ENCODE data around the gene PVALB.

The PVALB gene

GRCh38 chr22:36858156-36858555 is 41.3 kb upstream of the PVALB start:
- H3K9ac ChIP-seq (ENCODE audit: low read length): no peak overlapping the region
- H3K27ac ChIP-seq (ENCODE audit: low read length): no peak overlapping the region
- H3K4me1 ChIP-seq (ENCODE audit: control insufficient read depth, low read depth, low read length): no peaks in the 10 kb centered on the region

GRCh38 chr22:36856792-36857135 is 39.9 kb upstream of the PVALB start:
- Histone ChIP-seq H3K9ac (ENCODE audit: low read length) (no peak overlapping the region), H3K4me3 (ENCODE audit: low read length) (no peak overlapping the region), H3K9me3 (ENCODE audit: control insufficient read depth, low read depth, low read length) (no peaks in the 10 kb centered on the region), H3K27me3 (ENCODE audit: control insufficient read depth, insufficient read depth, low read length) (peaks cover 19% of the 10 kb centered on the region), H3K36me3 (ENCODE audit: control insufficient read depth, low read depth, low read length) (no peaks in the 10 kb centered on the region), H3K4me1 (ENCODE audit: control insufficient read depth, low read depth, low read length) (no peaks in the 10 kb centered on the region), H3K27ac (ENCODE audit: low read length) (no peak overlapping the region)

More at GRCh38 chr22:36858156-36858555, 41.3 kb upstream of the PVALB start:
- H3K36me3 ChIP-seq (ENCODE audit: control insufficient read depth, low read depth, low read length): no peaks in the 10 kb centered on the region
- H3K9me3 ChIP-seq (ENCODE audit: control insufficient read depth, low read depth, low read length): no peaks in the 10 kb centered on the region
- no peak overlapping the region for H3K4me3 ChIP-seq (ENCODE audit: low read length)
- H3K27me3 ChIP-seq (ENCODE audit: control insufficient read depth, insufficient read depth, low read length): peaks cover 19% of the 10 kb centered on the region

GRCh38 chr22:36856121-36856791 is 39.4 kb upstream of the PVALB start:
- Histone ChIP-seq H3K27ac (ENCODE audit: low read length) (no peak overlapping the region), H3K9me3 (ENCODE audit: control insufficient read depth, low read depth, low read length) (no peaks in the 10 kb centered on the region), H3K4me3 (ENCODE audit: low read length) (no peak overlapping the region), H3K9ac (ENCODE audit: low read length) (no peak overlapping the region), H3K27me3 (ENCODE audit: control insufficient read depth, insufficient read depth, low read length) (peaks cover 19% of the 10 kb centered on the region), H3K36me3 (ENCODE audit: control insufficient read depth, low read depth, low read length) (no peaks in the 10 kb centered on the region), H3K4me1 (ENCODE audit: control insufficient read depth, low read depth, low read length) (no peaks in the 10 kb centered on the region)

- Histone ChIP-seq H3K4me1 (ENCODE audit: control insufficient read depth, low read depth, low read length) (no peaks in the 10 kb centered on the region), H3K27me3 (ENCODE audit: control insufficient read depth, insufficient read depth, low read length) (peaks cover 19% of the 10 kb centered on the region), H3K9ac (ENCODE audit: low read length) (no peak overlapping the region), H3K4me3 (ENCODE audit: low read length) (no peak overlapping the region), H3K9me3 (ENCODE audit: control insufficient read depth, low read depth, low read length) (no peaks in the 10 kb centered on the region), H3K36me3 (ENCODE audit: control insufficient read depth, low read depth, low read length) (no peaks in the 10 kb centered on the region), H3K27ac (ENCODE audit: low read length) (no peak overlapping the region)
These were observed 38.6 kb upstream of the PVALB start for GRCh38 chr22:36855478-36855877.

GRCh38 chr22:36853407-36854099 is 36.7 kb upstream of the PVALB start:
- Histone ChIP-seq H3K9me3 (ENCODE audit: control insufficient read depth, low read depth, low read length) (no peaks in the 10 kb centered on the region), H3K9ac (ENCODE audit: low read length) (no peak overlapping the region), H3K27me3 (ENCODE audit: control insufficient read depth, insufficient read depth, low read length) (peaks cover 19% of the 10 kb centered on the region), H3K36me3 (ENCODE audit: control insufficient read depth, low read depth, low read length) (no peaks in the 10 kb centered on the region), H3K4me3 (ENCODE audit: low read length) (no peak overlapping the region), H3K4me1 (ENCODE audit: control insufficient read depth, low read depth, low read length) (no peaks in the 10 kb centered on the region), H3K27ac (ENCODE audit: low read length) (no peak overlapping the region)

- Histone ChIP-seq H3K4me3 (ENCODE audit: low read length) (no peak overlapping the region), H3K9me3 (ENCODE audit: control insufficient read depth, low read depth, low read length) (no peaks in the 10 kb centered on the region), H3K27ac (ENCODE audit: low read length) (no peak overlapping the region), H3K4me1 (ENCODE audit: control insufficient read depth, low read depth, low read length) (no peaks in the 10 kb centered on the region), H3K36me3 (ENCODE audit: control insufficient read depth, low read depth, low read length) (no peaks in the 10 kb centered on the region), H3K27me3 (ENCODE audit: control insufficient read depth, insufficient read depth, low read length) (peaks cover 10% of the 10 kb centered on the region), H3K9ac (ENCODE audit: low read length) (no peak overlapping the region)
These were observed 35.5 kb upstream of the PVALB start for GRCh38 chr22:36852056-36852973.

GRCh38 chr22:36850682-36851081 is 33.8 kb upstream of the PVALB start:
- no peaks in the 10 kb centered on the region for H3K27me3 ChIP-seq (ENCODE audit: control insufficient read depth, insufficient read depth, low read length)
- no peak overlapping the region for H3K27ac ChIP-seq (ENCODE audit: low read length)
- H3K36me3 ChIP-seq (ENCODE audit: control insufficient read depth, low read depth, low read length): no peaks in the 10 kb centered on the region
- no peak overlapping the region for H3K9ac ChIP-seq (ENCODE audit: low read length)
- H3K4me1 ChIP-seq (ENCODE audit: control insufficient read depth, low read depth, low read length): no peaks in the 10 kb centered on the region
- no peak overlapping the region for H3K4me3 ChIP-seq (ENCODE audit: low read length)
- no peaks in the 10 kb centered on the region for H3K9me3 ChIP-seq (ENCODE audit: control insufficient read depth, low read depth, low read length)

GRCh38 chr22:36850056-36850455 is 33.2 kb upstream of the PVALB start:
- no peaks in the 10 kb centered on the region for H3K36me3 ChIP-seq (ENCODE audit: control insufficient read depth, low read depth, low read length)
- H3K4me3 ChIP-seq (ENCODE audit: low read length): no peak overlapping the region
- no peaks in the 10 kb centered on the region for H3K9me3 ChIP-seq (ENCODE audit: control insufficient read depth, low read depth, low read length)
- H3K9ac ChIP-seq (ENCODE audit: low read length): no peak overlapping the region
- no peak overlapping the region for H3K27ac ChIP-seq (ENCODE audit: low read length)
- no peaks in the 10 kb centered on the region for H3K27me3 ChIP-seq (ENCODE audit: control insufficient read depth, insufficient read depth, low read length)
- no peaks in the 10 kb centered on the region for H3K4me1 ChIP-seq (ENCODE audit: control insufficient read depth, low read depth, low read length)

GRCh38 chr22:36846949-36847348 is 30.1 kb upstream of the PVALB start:
- no peak overlapping the region for H3K4me3 ChIP-seq (ENCODE audit: low read length)
- H3K36me3 ChIP-seq (ENCODE audit: control insufficient read depth, low read depth, low read length): no peaks in the 10 kb centered on the region
- no peak overlapping the region for H3K27ac ChIP-seq (ENCODE audit: low read length)
- H3K9me3 ChIP-seq (ENCODE audit: control insufficient read depth, low read depth, low read length): no peaks in the 10 kb centered on the region
- H3K9ac ChIP-seq (ENCODE audit: low read length): no peak overlapping the region
- H3K27me3 ChIP-seq (ENCODE audit: control insufficient read depth, insufficient read depth, low read length): no peaks in the 10 kb centered on the region
- no peaks in the 10 kb centered on the region for H3K4me1 ChIP-seq (ENCODE audit: control insufficient read depth, low read depth, low read length)

GRCh38 chr22:36846271-36846670 is 29.4 kb upstream of the PVALB start:
- Histone ChIP-seq H3K36me3 (ENCODE audit: control insufficient read depth, low read depth, low read length) (no peaks in the 10 kb centered on the region), H3K27me3 (ENCODE audit: control insufficient read depth, insufficient read depth, low read length) (no peaks in the 10 kb centered on the region), H3K4me3 (ENCODE audit: low read length) (no peak overlapping the region), H3K9me3 (ENCODE audit: control insufficient read depth, low read depth, low read length) (no peaks in the 10 kb centered on the region), H3K27ac (ENCODE audit: low read length) (no peak overlapping the region), H3K4me1 (ENCODE audit: control insufficient read depth, low read depth, low read length) (no peaks in the 10 kb centered on the region), H3K9ac (ENCODE audit: low read length) (no peak overlapping the region)

GRCh38 chr22:36840106-36840505 is 23.3 kb upstream of the PVALB start:
- no peak overlapping the region for H3K9ac ChIP-seq (ENCODE audit: low read length)
- no peak overlapping the region for H3K27ac ChIP-seq (ENCODE audit: low read length)
- H3K4me3 ChIP-seq (ENCODE audit: low read length): no peak overlapping the region
- no peaks in the 10 kb centered on the region for H3K27me3 ChIP-seq (ENCODE audit: control insufficient read depth, insufficient read depth, low read length)
- H3K36me3 ChIP-seq (ENCODE audit: control insufficient read depth, low read depth, low read length): no peaks in the 10 kb centered on the region
- no peaks in the 10 kb centered on the region for H3K9me3 ChIP-seq (ENCODE audit: control insufficient read depth, low read depth, low read length)
- H3K4me1 ChIP-seq (ENCODE audit: control insufficient read depth, low read depth, low read length): no peaks in the 10 kb centered on the region

Measured in iPS-18a (cell line).